Measurements from ENCODE around the gene SLC25A13.

GRCh38 chr7:96188174-96188581 is 133.7 kb downstream of the SLC25A13 start:
- TF ChIP-seq TEAD4 (CRISPR knock-in tag; IDR thresholded peaks at IDR 0.05) (no peak), CTCF (IDR thresholded peaks at IDR 0.05) (no peak), PREB (CRISPR knock-in tag; IDR thresholded peaks at IDR 0.05; ENCODE audit: borderline replicate concordance) (no peak), JAZF1 (CRISPR knock-in tag; IDR thresholded peaks at IDR 0.05) (no peak)
